ENCODE results near the gene MED27. TPM values are rescaled to one million over a fixed set of nuclear protein-coding genes. Genes with fewer than 3 reads are reported as not detected.

MED27 gene
- total and polyA plus RNA-seq, 9 of the 15 experiments (the other 6 are each of a cell fraction or from before 2014, with no cell fraction given): 24.4 to 91.0 (median 36.1) TPM

DNA sequence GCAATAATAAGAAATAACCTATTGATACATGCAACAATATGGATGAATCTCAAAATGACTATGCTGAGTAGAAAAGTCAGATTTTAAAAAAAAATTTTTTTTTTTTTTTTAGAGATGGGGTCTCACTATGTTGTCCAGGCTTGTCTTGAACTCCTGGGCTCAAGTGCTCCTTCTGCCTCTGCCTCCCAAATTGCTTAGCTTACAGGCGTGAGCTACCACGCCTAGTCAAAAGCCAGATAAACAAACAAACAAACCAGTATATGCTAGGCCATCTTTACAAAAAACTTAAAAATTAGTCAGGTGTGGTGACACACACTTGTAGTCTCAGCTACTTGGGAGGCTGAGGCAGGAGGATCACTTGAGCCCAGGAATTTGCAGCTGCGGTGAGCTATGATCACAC lies 79.0 kb downstream of the MED27 start:
- FAIRE-seq: no peak
- 81% methylated on average over 3 of the region's 3 CpGs for WGBS (ENCODE audit: insufficient coverage, low coverage, missing lambda C conversion rate)

More for the DNA sequence above, 79.0 kb downstream of the MED27 start:
- no peaks in the 10 kb centered on the region for H3K27me3 ChIP-seq (ENCODE audit: control insufficient read depth in 2 of 2, insufficient read depth in 2 of 2, low read length in 2 of 2)
- no peaks in the 10 kb centered on the region; the same call in 1 of the 2 replicates for H4K20me1 ChIP-seq (replicated peaks; ENCODE audit: control insufficient read depth, insufficient read depth, low read length)
- no peak for ATAC-seq
- ChIA-PET POLR2A (no interaction called here), CTCF (ENCODE audit: low intra/inter-chr PET ratio) (no interaction called here)
- no peak overlapping the region for H3K4me3 ChIP-seq
- H3K9ac ChIP-seq (ENCODE audit: insufficient read depth in 1 of 2, low read depth in 2 of 2, low read length in 2 of 2): no peak overlapping the region
- no peaks in the 10 kb centered on the region for H3K9me1 ChIP-seq (ENCODE audit: control insufficient read depth, insufficient read depth, low read length)
- H3K9me3 ChIP-seq (replicated peaks; ENCODE audit: control insufficient read depth, insufficient read depth, low read depth, low read length): no peaks in the 10 kb centered on the region
- peaks cover 0 to under 1% of the 10 kb centered on the region in 2 experiments; a peak in 2 of 5 replicates for H3K4me1 ChIP-seq (replicated peaks in 1 of 2; ENCODE audit: control insufficient read depth in 2 of 2, insufficient read depth in 2 of 2, low read length in 2 of 2)
- peak; percentile 39 for TF ChIP-seq RBM25 (IDR thresholded peaks at IDR 0.05; ENCODE audit: low read depth, low read length, severe bottlenecking)
- TF ChIP-seq ZNF124 (CRISPR knock-in tag; IDR thresholded peaks at IDR 0.05): no peak
- TF ChIP-seq, protein P1, sequence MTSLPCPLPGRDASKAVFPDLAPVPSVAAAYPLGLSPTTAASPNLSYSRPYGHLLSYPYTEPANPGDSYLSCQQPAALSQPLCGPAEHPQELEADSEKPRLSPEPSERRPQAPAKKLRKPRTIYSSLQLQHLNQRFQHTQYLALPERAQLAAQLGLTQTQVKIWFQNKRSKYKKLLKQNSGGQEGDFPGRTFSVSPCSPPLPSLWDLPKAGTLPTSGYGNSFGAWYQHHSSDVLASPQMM (CRISPR knock-in tag; IDR thresholded peaks at IDR 0.05): no peak
- TF ChIP-seq, protein P2, sequence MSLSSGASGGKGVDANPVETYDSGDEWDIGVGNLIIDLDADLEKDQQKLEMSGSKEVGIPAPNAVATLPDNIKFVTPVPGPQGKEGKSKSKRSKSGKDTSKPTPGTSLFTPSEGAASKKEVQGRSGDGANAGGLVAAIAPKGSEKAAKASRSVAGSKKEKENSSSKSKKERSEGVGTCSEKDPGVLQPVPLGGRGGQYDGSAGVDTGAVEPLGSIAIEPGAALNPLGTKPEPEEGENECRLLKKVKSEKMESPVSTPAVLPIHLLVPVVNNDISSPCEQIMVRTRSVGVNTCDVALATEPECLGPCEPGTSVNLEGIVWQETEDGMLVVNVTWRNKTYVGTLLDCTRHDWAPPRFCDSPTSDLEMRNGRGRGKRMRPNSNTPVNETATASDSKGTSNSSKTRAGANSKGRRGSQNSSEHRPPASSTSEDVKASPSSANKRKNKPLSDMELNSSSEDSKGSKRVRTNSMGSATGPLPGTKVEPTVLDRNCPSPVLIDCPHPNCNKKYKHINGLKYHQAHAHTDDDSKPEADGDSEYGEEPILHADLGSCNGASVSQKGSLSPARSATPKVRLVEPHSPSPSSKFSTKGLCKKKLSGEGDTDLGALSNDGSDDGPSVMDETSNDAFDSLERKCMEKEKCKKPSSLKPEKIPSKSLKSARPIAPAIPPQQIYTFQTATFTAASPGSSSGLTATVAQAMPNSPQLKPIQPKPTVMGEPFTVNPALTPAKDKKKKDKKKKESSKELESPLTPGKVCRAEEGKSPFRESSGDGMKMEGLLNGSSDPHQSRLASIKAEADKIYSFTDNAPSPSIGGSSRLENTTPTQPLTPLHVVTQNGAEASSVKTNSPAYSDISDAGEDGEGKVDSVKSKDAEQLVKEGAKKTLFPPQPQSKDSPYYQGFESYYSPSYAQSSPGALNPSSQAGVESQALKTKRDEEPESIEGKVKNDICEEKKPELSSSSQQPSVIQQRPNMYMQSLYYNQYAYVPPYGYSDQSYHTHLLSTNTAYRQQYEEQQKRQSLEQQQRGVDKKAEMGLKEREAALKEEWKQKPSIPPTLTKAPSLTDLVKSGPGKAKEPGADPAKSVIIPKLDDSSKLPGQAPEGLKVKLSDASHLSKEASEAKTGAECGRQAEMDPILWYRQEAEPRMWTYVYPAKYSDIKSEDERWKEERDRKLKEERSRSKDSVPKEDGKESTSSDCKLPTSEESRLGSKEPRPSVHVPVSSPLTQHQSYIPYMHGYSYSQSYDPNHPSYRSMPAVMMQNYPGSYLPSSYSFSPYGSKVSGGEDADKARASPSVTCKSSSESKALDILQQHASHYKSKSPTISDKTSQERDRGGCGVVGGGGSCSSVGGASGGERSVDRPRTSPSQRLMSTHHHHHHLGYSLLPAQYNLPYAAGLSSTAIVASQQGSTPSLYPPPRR (CRISPR knock-in tag; IDR thresholded peaks at IDR 0.05; ENCODE audit: borderline replicate concordance): no peak
- TF ChIP-seq ZNF644 (tag; IDR thresholded peaks at IDR 0.05; ENCODE audit: low read depth): no peak
- TF ChIP-seq ZNF121 (CRISPR knock-in tag; conservative IDR thresholded peaks at IDR 0.05): peak; percentile 91
- TF ChIP-seq NFIC (IDR thresholded peaks at IDR 0.05): no peak
- no peak for TF ChIP-seq KLF10 (CRISPR knock-in tag; IDR thresholded peaks at IDR 0.05)
- TF ChIP-seq NR4A1 (CRISPR knock-in tag; IDR thresholded peaks at IDR 0.05): no peak
- TF ChIP-seq NR4A1 (tag; IDR thresholded peaks at IDR 0.05): no peak
- TF ChIP-seq ZNF780A (CRISPR knock-in tag; IDR thresholded peaks at IDR 0.05): no peak
- no TSS peak for BruUV-seq (replicated peaks)
- in situ Hi-C loops (cut with MboI): no loop called here
- no peak overlapping the region for H2AFZ ChIP-seq (ENCODE audit: low read depth, low read length)
- H3K27ac ChIP-seq (ENCODE audit: extremely low read depth, low read depth, low read length): no peak overlapping the region
- no peaks in the 10 kb centered on the region for H3K36me3 ChIP-seq (ENCODE audit: control insufficient read depth, insufficient read depth, low read length)
- DNase-seq (ENCODE audit: extremely low read depth in 1 of 4, low spot score in 3 of 4): no peak
- H3K79me2 ChIP-seq (ENCODE audit: control insufficient read depth, insufficient read depth, low read length): no peaks in the 10 kb centered on the region
- H3K4me2 ChIP-seq (ENCODE audit: insufficient read depth, low read length): no peak overlapping the region
- intact Hi-C loops (cut with micrococcal nuclease): no loop called here

Measured in K562 (cell line).